CD14-positive monocyte (primary cell): ENCODE results near the gene BRMS1. TPM values are rescaled to one million over a fixed set of nuclear protein-coding genes. Genes with fewer than 3 reads are reported as not detected.

Experiments used
- DNase-seq, 3 donors: peaks; one replicate each; pipeline ENCODE4 v3.0.0-alpha.2; 2011 to 2022
- H2AFZ ChIP-seq: 2 replicates; pipeline ENCODE4 v1.6.0; 2012; ENCODE audit warnings: mild to moderate bottlenecking, low read depth, low read length, inconsistent platforms; ENCODE audit not compliant: insufficient read depth, poor library complexity, severe bottlenecking
- H3K27ac ChIP-seq, 2 donors: 1 replicate in 1 of 2; 2 replicates in 1 of 2; pipeline ENCODE4 v1.5.1; 2012 to 2013; ENCODE audit warnings: low read length in 2 of 2, control low read depth in 1 of 2, inconsistent platforms in 1 of 2, low read depth in 1 of 2, mild to moderate bottlenecking in 1 of 2
- H3K27me3 ChIP-seq, 2 donors: one replicate each; pipeline versions ENCODE4 v1.6.0 to v1.6.1; 2011 to 2013; ENCODE audit warnings: low read length in 2 of 2; ENCODE audit not compliant: control insufficient read depth in 2 of 2, insufficient read depth in 2 of 2
- H3K36me3 ChIP-seq, 2 donors: replicated peaks in 1 of 2; 1 replicate in 1 of 2; 2 replicates in 1 of 2; pipeline versions ENCODE4 v1.5.1 to v1.6.1; 2012 to 2013; ENCODE audit warnings: low read length in 2 of 2, control low read depth in 1 of 2, inconsistent platforms in 1 of 2, mild to moderate bottlenecking in 1 of 2; ENCODE audit not compliant: insufficient read depth in 2 of 2, control insufficient read depth in 1 of 2
- H3K4me1 ChIP-seq, 2 donors: 1 replicate in 1 of 2; 2 replicates in 1 of 2; pipeline versions ENCODE4 v1.5.1 to v1.6.1; 2012 to 2013; ENCODE audit warnings: low read length in 2 of 2, control low read depth in 1 of 2, inconsistent platforms in 1 of 2, mild to moderate bottlenecking in 1 of 2, moderate library complexity in 1 of 2; ENCODE audit not compliant: insufficient read depth in 2 of 2, control insufficient read depth in 1 of 2
- H3K4me2 ChIP-seq: replicated peaks from 2 replicates; pipeline ENCODE3; 2012; ENCODE audit warnings: low read length, moderate library complexity, mild to moderate bottlenecking; ENCODE audit not compliant: poor library complexity, severe bottlenecking; ENCODE audit errors: extremely low read depth
- H3K4me3 ChIP-seq, 3 experiments: fragments of 200-600 bp in 1 of 3; sonication (generic) in 1 of 3; replicated peaks in 1 of 3; 1 replicate in 2 of 3; 2 replicates in 1 of 3; pipeline ENCODE4 v1.5.1; 2011 to 2013; ENCODE audit warnings: low read length in 3 of 3, mild to moderate bottlenecking in 3 of 3, control low read depth in 2 of 3, low read depth in 2 of 3, inconsistent platforms in 1 of 3, moderate library complexity in 1 of 3
- H3K79me2 ChIP-seq: 2 replicates; pipeline ENCODE4 v1.6.0; 2012; ENCODE audit warnings: mild to moderate bottlenecking, control low read depth, inconsistent platforms, low read length, moderate library complexity; ENCODE audit not compliant: insufficient read depth
- H3K9ac ChIP-seq: 2 replicates; pipeline ENCODE4 v1.6.0; 2017; ENCODE audit warnings: low read length, mild to moderate bottlenecking; ENCODE audit not compliant: insufficient read depth, poor library complexity, severe bottlenecking
- H3K9me3 ChIP-seq, 2 donors: replicated peaks in 1 of 2; 1 replicate in 1 of 2; 2 replicates in 1 of 2; pipeline versions ENCODE4 v1.5.1 to v1.6.1; 2012 to 2013; ENCODE audit warnings: low read length in 2 of 2, control low read depth in 1 of 2; ENCODE audit not compliant: control insufficient read depth in 1 of 2, insufficient read depth in 1 of 2
- H4K20me1 ChIP-seq: 2 replicates; pipeline ENCODE4 v1.6.0; 2012; ENCODE audit warnings: mild to moderate bottlenecking, low read length, control low read depth, moderate library complexity; ENCODE audit not compliant: insufficient read depth
- H3K27ac Mint-ChIP-seq, 7 donors: one replicate each; pipeline ENCODE4 v1.8.0; 2020; ENCODE audit warnings: mild to moderate bottlenecking in 7 of 7, mixed read lengths in 7 of 7, moderate library complexity in 6 of 7, inconsistent platforms in 2 of 7
- H3K27me3 Mint-ChIP-seq, 3 donors: one replicate each; pipeline ENCODE4 v1.8.0; 2021 to 2022; ENCODE audit warnings: low read depth in 3 of 3, mild to moderate bottlenecking in 3 of 3, mixed read lengths in 3 of 3, moderate library complexity in 3 of 3, inconsistent platforms in 1 of 3
- H3K36me3 Mint-ChIP-seq, 2 donors: one replicate each; pipeline ENCODE4 v1.8.0; 2020; ENCODE audit warnings: mixed read lengths in 2 of 2, inconsistent platforms in 1 of 2, mild to moderate bottlenecking in 1 of 2
- H3K4me1 Mint-ChIP-seq: one replicate; pipeline ENCODE4 v1.8.0; 2020; ENCODE audit warnings: mild to moderate bottlenecking, mixed read lengths
- H3K4me3 Mint-ChIP-seq, 2 donors: one replicate each; pipeline ENCODE4 v1.8.0; 2020; ENCODE audit warnings: mild to moderate bottlenecking in 2 of 2, mixed read lengths in 2 of 2, moderate library complexity in 1 of 2
- H3K9me3 Mint-ChIP-seq, 7 donors: one replicate each; pipeline ENCODE4 v1.8.0; 2020 to 2022; ENCODE audit warnings: mixed read lengths in 7 of 7, mild to moderate bottlenecking in 6 of 7, moderate library complexity in 6 of 7, inconsistent platforms in 2 of 7
- WGBS: methylation state at CpG from one replicate; pipeline ENCODE4 v1.1.5; 2013; ENCODE audit warnings: missing lambda C conversion rate; ENCODE audit not compliant: insufficient coverage; 5-methylcytosine and 5-hydroxymethylcytosine counted together
- intact Hi-C, 2 donors: fragments of 100-400 bp; cut with micrococcal nuclease; formaldehyde crosslinking; loops; one replicate each; pipeline versions ENCODE4 v1.15.0 to v1.15.1; 2023
- polyA plus RNA-seq, 3 donors: library from polyadenylated mRNA; depleted of rRNA in 1 of 3; unstranded in 2 of 3; stranded (reverse) in 1 of 3; fragments of 300-500 nt in 2 of 3; fragments of >200 nt in 1 of 3; fragmentation: Illumina TruSeq in 2 of 3; gene quantifications; 1 replicate in 2 of 3; 2 replicates in 1 of 3; pipeline ENCODE4 v1.2.3, GENCODE V29; 2012 to 2021
- TF ChIP-seq, protein P1 (sequence below): fragments of 200-600 bp; IDR thresholded peaks from one replicate; pipeline ENCODE4 v1.8.0; 2022; ENCODE audit warnings: antibody characterized with exemption, mild to moderate bottlenecking

BRMS1 gene
- polyA plus RNA-seq, 3 donors, result 49.0 to 65.2 (median 62.0) TPM

DNA sequence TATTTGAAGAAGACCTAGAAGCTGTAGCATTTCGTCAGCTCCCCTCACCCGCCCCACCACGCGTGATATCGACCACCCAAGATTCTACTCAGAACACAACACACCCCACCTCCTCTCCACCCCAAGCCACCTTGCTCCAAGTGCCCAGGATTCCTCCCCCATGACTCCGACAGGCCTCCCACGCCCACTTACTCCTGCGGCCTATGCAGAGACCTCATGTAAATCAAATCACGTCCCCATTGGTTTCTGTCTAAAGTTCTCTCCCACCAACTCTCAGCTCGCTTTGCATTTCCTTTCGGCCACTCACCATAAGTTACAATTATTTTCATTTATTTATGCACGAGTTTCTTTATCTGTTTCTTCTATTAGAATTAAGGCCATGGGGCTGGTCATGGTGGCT, 42.2 kb downstream of the BRMS1 start:
- Mint-ChIP-seq H3K27me3 (peaks cover 5 to 10% (median 8%) of the 10 kb centered on the region in 3 donors), H3K9me3 (no peaks in the 10 kb centered on the region), H3K4me1 (no peaks in the 10 kb centered on the region), H3K36me3 (no peaks in the 10 kb centered on the region), H3K4me3 (no peak overlapping the region), H3K27ac (no peak overlapping the region)
- TF ChIP-seq, protein P1, sequence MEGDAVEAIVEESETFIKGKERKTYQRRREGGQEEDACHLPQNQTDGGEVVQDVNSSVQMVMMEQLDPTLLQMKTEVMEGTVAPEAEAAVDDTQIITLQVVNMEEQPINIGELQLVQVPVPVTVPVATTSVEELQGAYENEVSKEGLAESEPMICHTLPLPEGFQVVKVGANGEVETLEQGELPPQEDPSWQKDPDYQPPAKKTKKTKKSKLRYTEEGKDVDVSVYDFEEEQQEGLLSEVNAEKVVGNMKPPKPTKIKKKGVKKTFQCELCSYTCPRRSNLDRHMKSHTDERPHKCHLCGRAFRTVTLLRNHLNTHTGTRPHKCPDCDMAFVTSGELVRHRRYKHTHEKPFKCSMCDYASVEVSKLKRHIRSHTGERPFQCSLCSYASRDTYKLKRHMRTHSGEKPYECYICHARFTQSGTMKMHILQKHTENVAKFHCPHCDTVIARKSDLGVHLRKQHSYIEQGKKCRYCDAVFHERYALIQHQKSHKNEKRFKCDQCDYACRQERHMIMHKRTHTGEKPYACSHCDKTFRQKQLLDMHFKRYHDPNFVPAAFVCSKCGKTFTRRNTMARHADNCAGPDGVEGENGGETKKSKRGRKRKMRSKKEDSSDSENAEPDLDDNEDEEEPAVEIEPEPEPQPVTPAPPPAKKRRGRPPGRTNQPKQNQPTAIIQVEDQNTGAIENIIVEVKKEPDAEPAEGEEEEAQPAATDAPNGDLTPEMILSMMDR, result no peak
- H3K4me3 ChIP-seq, result no peak overlapping the region
- H2AFZ ChIP-seq, result no peak overlapping the region
- no peak overlapping the region for H3K9ac ChIP-seq
- no peaks in the 10 kb centered on the region for H3K4me1 ChIP-seq
- intact Hi-C loops, result no loop called here
- no peaks in the 10 kb centered on the region for H4K20me1 ChIP-seq
- no peak for DNase-seq
- H3K27me3 ChIP-seq, result peaks cover 0 to under 1% of the 10 kb centered on the region in 2 donors
- WGBS, result 94% methylated on average over 11 of the region's 12 CpGs
- no peak overlapping the region for H3K4me2 ChIP-seq
- no peak overlapping the region for H3K27ac ChIP-seq
- H3K9me3 ChIP-seq, result no peaks in the 10 kb centered on the region
- H3K79me2 ChIP-seq, result no peaks in the 10 kb centered on the region
- H3K36me3 ChIP-seq, result no peaks in the 10 kb centered on the region

DNA sequence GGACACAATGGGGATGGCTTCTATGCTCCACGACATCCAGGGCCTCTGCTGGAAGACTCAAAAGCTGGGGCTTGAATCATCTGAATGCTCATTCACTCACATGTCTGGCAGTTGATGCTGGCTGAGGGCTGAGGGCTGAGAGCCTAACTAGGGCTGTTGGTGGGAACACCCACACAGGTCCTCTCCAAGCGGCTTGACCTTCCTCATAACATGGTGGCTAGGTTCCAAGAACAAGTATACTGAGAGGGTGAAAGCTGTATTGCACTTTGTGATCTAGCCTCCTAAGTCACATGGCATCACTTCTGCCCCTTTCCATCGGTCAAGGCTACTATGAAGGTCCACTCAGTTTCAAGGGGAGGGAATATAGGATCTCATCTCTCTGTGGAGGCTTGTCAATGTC, 45.7 kb downstream of the BRMS1 start:
- WGBS, result 67% methylated on average over 1 of the region's 3 CpGs
- Mint-ChIP-seq H3K36me3 (no peaks in the 10 kb centered on the region), H3K27ac (no peak overlapping the region), H3K9me3 (peaks cover 0 to 2% (median 0%) of the 10 kb centered on the region in 7 donors), H3K4me3 (no peak overlapping the region), H3K27me3 (peaks cover 7 to 16% (median 8%) of the 10 kb centered on the region in 3 donors), H3K4me1 (no peaks in the 10 kb centered on the region)
- Histone ChIP-seq H3K36me3 (no peaks in the 10 kb centered on the region), H3K4me2 (no peak overlapping the region), H3K4me1 (no peaks in the 10 kb centered on the region), H3K27ac (no peak overlapping the region), H4K20me1 (no peaks in the 10 kb centered on the region), H2AFZ (no peak overlapping the region), H3K9ac (no peak overlapping the region), H3K4me3 (no peak overlapping the region), H3K79me2 (no peaks in the 10 kb centered on the region), H3K27me3 (peaks cover 0 to 5% of the 10 kb centered on the region in 2 donors), H3K9me3 (no peaks in the 10 kb centered on the region)
- TF ChIP-seq, protein P1, result no peak
- intact Hi-C loops, result no loop called here
- DNase-seq, result no peak
